SK-N-SH (cell line): ENCODE data around the gene USP46. TPM values are rescaled to one million over a fixed set of nuclear protein-coding genes. Genes with fewer than 3 reads are reported as not detected.
A peak's percentile ranks its signal among the peaks of the same experiment; 100 is the strongest.

Experiments
- CTCF ChIA-PET: fragments of 300-600, 350-600 bp; formaldehyde crosslinking; extraction: SDS; loops from one replicate; lab custom pipeline; 2021; lab: Yijun Ruan, JAX
- POLR2A ChIA-PET: fragments of 350-600 bp; sonication (Branson Sonifier 250); formaldehyde crosslinking; extraction: SDS; loops from one replicate; lab custom pipeline; 2020; ENCODE audit warnings: antibody characterized with exemption, inconsistent platforms; lab: Yijun Ruan, JAX
- DNase-seq: peaks from one replicate; pipeline ENCODE4 v3.0.0; 2012
- H2AFZ ChIP-seq: fragments of 200-600 bp; sonication (generic); 2 replicates; pipeline ENCODE4 v1.8.1; 2016; ENCODE audit warnings: antibody characterized with exemption, mild to moderate bottlenecking, low read depth
- H3F3A ChIP-seq: fragments of 200-600 bp; sonication (generic); replicated peaks from 2 replicates; pipeline ENCODE3; 2016; ENCODE audit warnings: antibody characterized with exemption, mild to moderate bottlenecking; ENCODE audit not compliant: insufficient read depth
- H3K27ac ChIP-seq, 2 experiments: fragments of 200-500 bp in 1 of 2; fragments of 200-600 bp in 1 of 2; sonication (Bioruptor generic) in 1 of 2; sonication (generic), shearing (Covaris generic) in 1 of 2; 2 replicates each; pipeline versions ENCODE4 v1.5.1 to v1.6.1; 2014 to 2016; ENCODE audit warnings: low read depth in 2 of 2, inconsistent platforms in 1 of 2, low read length in 1 of 2, mild to moderate bottlenecking in 1 of 2, mixed read lengths in 1 of 2
- H3K27me3 ChIP-seq: fragments of 200-600 bp; sonication (generic), shearing (Covaris generic); 2 replicates; pipeline ENCODE4 v1.6.1; 2016; ENCODE audit warnings: mixed run types; ENCODE audit not compliant: insufficient read depth
- H3K36me3 ChIP-seq, 2 experiments: fragments of 200-500 bp in 1 of 2; fragments of 200-600 bp in 1 of 2; sonication (Bioruptor generic) in 1 of 2; sonication (generic) in 1 of 2; replicated peaks in 1 of 2; 2 replicates each; pipeline versions ENCODE3 to v1.5.1; 2014 to 2016; ENCODE audit warnings: low read length in 1 of 2, mild to moderate bottlenecking in 1 of 2; ENCODE audit not compliant: insufficient read depth in 2 of 2, control insufficient read depth in 1 of 2
- H3K4me1 ChIP-seq, 2 experiments: fragments of 200-500 bp in 1 of 2; fragments of 200-600 bp in 1 of 2; sonication (Bioruptor generic) in 1 of 2; sonication (generic), shearing (Covaris generic) in 1 of 2; 2 replicates each; pipeline versions ENCODE4 v1.5.1 to v1.6.1; 2014 to 2016; ENCODE audit warnings: low read depth in 1 of 2, low read length in 1 of 2, mixed run types in 1 of 2; ENCODE audit not compliant: insufficient read depth in 2 of 2, control insufficient read depth in 1 of 2
- H3K4me2 ChIP-seq: fragments of 200-600 bp; sonication (generic), shearing (Covaris generic); 2 replicates; pipeline ENCODE4 v1.6.1; 2017; ENCODE audit warnings: mixed run types
- H3K4me3 ChIP-seq, 2 experiments: fragments of 200-500 bp in 1 of 2; fragments of 200-600 bp in 1 of 2; sonication (Bioruptor generic) in 1 of 2; sonication (generic), shearing (Covaris generic) in 1 of 2; 2 replicates each; pipeline versions ENCODE4 v1.5.1 to v1.8.1; 2014 to 2016; ENCODE audit warnings: low read depth in 2 of 2, inconsistent platforms in 1 of 2, low read length in 1 of 2, mild to moderate bottlenecking in 1 of 2, mixed read lengths in 1 of 2, moderate library complexity in 1 of 2
- H3K79me2 ChIP-seq: fragments of 200-600 bp; sonication (generic); 2 replicates; pipeline ENCODE4 v1.8.1; 2017; ENCODE audit warnings: mild to moderate bottlenecking; ENCODE audit not compliant: insufficient read depth
- H3K9ac ChIP-seq: fragments of 200-600 bp; sonication (generic); 2 replicates; pipeline ENCODE4 v1.6.1; 2017; ENCODE audit warnings: mixed run types
- H3K9me2 ChIP-seq: fragments of 200-600 bp; sonication (generic); 2 replicates; pipeline ENCODE4 v1.6.1; 2017; ENCODE audit warnings: mixed run types
- H3K9me3 ChIP-seq: fragments of 200-600 bp; sonication (generic); 2 replicates; pipeline ENCODE4 v1.6.1; 2017; ENCODE audit warnings: mixed run types, mild to moderate bottlenecking, moderate library complexity
- H4K20me1 ChIP-seq: fragments of 200-600 bp; sonication (generic); 2 replicates; pipeline ENCODE4 v1.6.1; 2017; ENCODE audit warnings: mild to moderate bottlenecking, mixed run types; ENCODE audit not compliant: insufficient read depth
- CHD2 ChIP-seq: fragments of 150-350 bp; IDR thresholded peaks from 2 replicates; pipeline ENCODE4 v1.6.1; 2018; ENCODE audit warnings: low read length; ENCODE audit not compliant: partially characterized antibody
- ELF1 ChIP-seq: IDR thresholded peaks from 2 replicates; pipeline ENCODE4 v1.4.0; 2012
- EP300 ChIP-seq, 2 experiments: IDR thresholded peaks; 2 replicates each; pipeline versions ENCODE4 v1.4.0 to v1.6.1; 2012; ENCODE audit warnings: borderline replicate concordance in 1 of 2, low read depth in 1 of 2, low read length in 1 of 2
- FOXJ3 ChIP-seq: sonication (generic); formaldehyde crosslinking; IDR thresholded peaks from 2 replicates; pipeline ENCODE4 v1.5.1; 2020; ENCODE audit warnings: mild to moderate bottlenecking, missing genetic modification reagents
- GATA2 ChIP-seq: sonication (generic); formaldehyde crosslinking; IDR thresholded peaks from 2 replicates; pipeline ENCODE4 v1.5.0; 2020; ENCODE audit warnings: mild to moderate bottlenecking, missing genetic modification reagents
- MEF2A ChIP-seq: IDR thresholded peaks from 2 replicates; pipeline ENCODE4 v1.4.0; 2012; ENCODE audit warnings: low read depth, borderline replicate concordance
- POLR2AphosphoS5 ChIP-seq: IDR thresholded peaks from 2 replicates; pipeline ENCODE4 v1.6.1; 2012; ENCODE audit warnings: low read depth, low read length
- RAD21 ChIP-seq: IDR thresholded peaks from 2 replicates; pipeline ENCODE4 v1.6.1; 2012; ENCODE audit warnings: mild to moderate bottlenecking, low read length
- RXRA ChIP-seq: IDR thresholded peaks from 2 replicates; pipeline ENCODE4 v1.4.0; 2012; ENCODE audit warnings: low read depth, mild to moderate bottlenecking, borderline replicate concordance
- SIN3A ChIP-seq: IDR thresholded peaks from 2 replicates; pipeline ENCODE4 v1.6.1; 2012; ENCODE audit warnings: low read depth, mild to moderate bottlenecking, low read length, moderate library complexity, borderline replicate concordance
- SMC3 ChIP-seq: IDR thresholded peaks from 2 replicates; pipeline ENCODE4 v1.6.1; 2012; ENCODE audit warnings: low read depth, low read length, improper control_type of control experiment
- TEAD4 ChIP-seq: IDR thresholded peaks from 2 replicates; pipeline ENCODE4 v1.4.0; 2012; ENCODE audit warnings: mild to moderate bottlenecking, borderline replicate concordance; ENCODE audit not compliant: insufficient read depth
- WGBS: methylation state at CpG from one replicate; pipeline ENCODE4 v1.1.6; 2017; ENCODE audit warnings: low lambda C conversion rate; 5-methylcytosine and 5-hydroxymethylcytosine counted together
- polyA plus RNA-seq, 3 experiments: library from polyadenylated mRNA; depleted of rRNA; stranded (reverse); fragments of >200 nt; gene quantifications; 2 replicates each; pipeline ENCODE4 v1.2.3, GENCODE V29; 2012
- TF ChIP-seq, protein P1 (sequence below): fragments of 150-350 bp; IDR thresholded peaks from 2 replicates; pipeline ENCODE4 v1.6.1; 2016; ENCODE audit warnings: mild to moderate bottlenecking, low read depth, low read length
- TF ChIP-seq, protein P2 (sequence below): IDR thresholded peaks from 2 replicates; pipeline ENCODE4 v1.4.0; 2012; ENCODE audit warnings: low read depth
- TF ChIP-seq, protein P3 (sequence below): IDR thresholded peaks from 2 replicates; pipeline ENCODE4; 2012

Gene USP46
- polyA plus RNA-seq, 1 of the 3 experiments (the other 2 are of a cell fraction) = 4.5 TPM

DNA sequence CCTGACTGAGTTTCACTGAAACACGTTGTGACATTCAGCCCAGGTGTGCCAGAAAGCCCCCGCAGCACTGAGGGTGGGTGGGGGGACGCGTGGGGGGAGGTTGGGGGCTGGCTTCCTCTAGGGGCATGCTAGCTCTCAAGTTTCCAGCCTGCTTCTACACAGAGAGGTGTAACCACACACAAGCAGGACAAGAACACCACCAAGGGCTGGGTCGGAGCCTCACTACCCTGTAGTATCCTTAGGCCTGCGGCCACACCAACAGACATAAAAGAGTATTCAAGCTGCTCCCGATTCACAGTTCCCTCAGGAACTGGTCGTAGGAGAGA lies 1.8 kb downstream of the USP46 start:
- no peak for TF ChIP-seq TEAD4
- H2AFZ ChIP-seq = no peak overlapping the region
- no peak for DNase-seq
- no peak overlapping the region for H3K4me3 ChIP-seq
- H3K9me2 ChIP-seq = no peaks in the 10 kb centered on the region
- CTCF ChIA-PET = interaction anchor here (0.6 to 3.2 kb wide), 3 partner anchors 30 to 325 kb away, joined by 3 to 9 read pairs (median 3); no protein-coding TSS in a partner anchor
- H3K27me3 ChIP-seq = no peaks in the 10 kb centered on the region
- no peak overlapping the region for H3K9ac ChIP-seq
- H3K9me3 ChIP-seq = no peaks in the 10 kb centered on the region
- H3K4me1 ChIP-seq = peaks cover 8 to 14% of the 10 kb centered on the region in 2 experiments; a peak in 2 of 4 replicates
- no peak overlapping the region for H3K27ac ChIP-seq
- H3K36me3 ChIP-seq = peaks cover 0 to 8% of the 10 kb centered on the region in 2 experiments
- H3K79me2 ChIP-seq = peaks cover 25% of the 10 kb centered on the region
- H3F3A ChIP-seq = no peaks in the 10 kb centered on the region
- H3K4me2 ChIP-seq = peak overlapping the region; percentile 80; the same call in 1 of the 2 replicates
- H4K20me1 ChIP-seq = no peaks in the 10 kb centered on the region
- 82% methylated on average over 5 of the region's 8 CpGs for WGBS
- POLR2A ChIA-PET = interaction anchor here (1.5 kb wide), 1 partner anchor 65 kb away, joined by 5 read pairs; no protein-coding TSS in a partner anchor

DNA sequence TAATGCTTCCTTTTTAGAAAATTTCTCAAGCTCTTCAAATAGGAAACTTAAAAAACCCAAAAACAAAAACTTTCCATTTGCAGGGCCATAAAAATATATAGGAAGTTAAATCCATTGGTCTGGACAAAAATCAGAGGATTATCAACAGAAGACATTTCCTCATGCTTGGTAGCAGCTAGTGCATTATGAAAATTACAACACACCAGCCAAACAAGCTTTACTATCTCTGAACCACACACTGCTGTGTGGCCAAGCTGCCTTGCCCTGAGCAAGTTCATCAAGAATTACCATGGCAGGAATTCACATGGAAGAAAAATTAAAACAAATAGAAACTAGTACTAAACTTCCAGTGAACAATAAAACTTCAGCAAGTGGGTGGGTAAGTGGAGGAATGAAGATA lies 3.6 kb downstream of the USP46 start:
- Histone ChIP-seq H4K20me1 (no peaks in the 10 kb centered on the region), H3K9me2 (no peaks in the 10 kb centered on the region), H3K9ac (no peak overlapping the region), H3K27ac (no peak overlapping the region; a peak in 1 of 4 replicates), H3K4me3 (no peak overlapping the region), H3K4me1 (peaks cover 8 to 14% of the 10 kb centered on the region in 2 experiments; a peak in 2 of 4 replicates), H2AFZ (no peak overlapping the region), H3K36me3 (peaks cover 0 to 4% of the 10 kb centered on the region in 2 experiments), H3K27me3 (no peaks in the 10 kb centered on the region), H3F3A (no peaks in the 10 kb centered on the region), H3K9me3 (no peaks in the 10 kb centered on the region), H3K4me2 (no peak overlapping the region), H3K79me2 (peaks cover 38% of the 10 kb centered on the region)
- TF ChIP-seq, protein P1, sequence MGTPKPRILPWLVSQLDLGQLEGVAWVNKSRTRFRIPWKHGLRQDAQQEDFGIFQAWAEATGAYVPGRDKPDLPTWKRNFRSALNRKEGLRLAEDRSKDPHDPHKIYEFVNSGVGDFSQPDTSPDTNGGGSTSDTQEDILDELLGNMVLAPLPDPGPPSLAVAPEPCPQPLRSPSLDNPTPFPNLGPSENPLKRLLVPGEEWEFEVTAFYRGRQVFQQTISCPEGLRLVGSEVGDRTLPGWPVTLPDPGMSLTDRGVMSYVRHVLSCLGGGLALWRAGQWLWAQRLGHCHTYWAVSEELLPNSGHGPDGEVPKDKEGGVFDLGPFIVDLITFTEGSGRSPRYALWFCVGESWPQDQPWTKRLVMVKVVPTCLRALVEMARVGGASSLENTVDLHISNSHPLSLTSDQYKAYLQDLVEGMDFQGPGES = no peak
- TF ChIP-seq RAD21 = no peak
- no peak for TF ChIP-seq FOXJ3 (CRISPR knock-in tag)
- no peak for TF ChIP-seq MEF2A
- TF ChIP-seq ELF1 = no peak
- TF ChIP-seq SMC3 = no peak
- TF ChIP-seq, protein P2, sequence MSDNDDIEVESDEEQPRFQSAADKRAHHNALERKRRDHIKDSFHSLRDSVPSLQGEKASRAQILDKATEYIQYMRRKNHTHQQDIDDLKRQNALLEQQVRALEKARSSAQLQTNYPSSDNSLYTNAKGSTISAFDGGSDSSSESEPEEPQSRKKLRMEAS = no peak
- TF ChIP-seq, protein P3, sequence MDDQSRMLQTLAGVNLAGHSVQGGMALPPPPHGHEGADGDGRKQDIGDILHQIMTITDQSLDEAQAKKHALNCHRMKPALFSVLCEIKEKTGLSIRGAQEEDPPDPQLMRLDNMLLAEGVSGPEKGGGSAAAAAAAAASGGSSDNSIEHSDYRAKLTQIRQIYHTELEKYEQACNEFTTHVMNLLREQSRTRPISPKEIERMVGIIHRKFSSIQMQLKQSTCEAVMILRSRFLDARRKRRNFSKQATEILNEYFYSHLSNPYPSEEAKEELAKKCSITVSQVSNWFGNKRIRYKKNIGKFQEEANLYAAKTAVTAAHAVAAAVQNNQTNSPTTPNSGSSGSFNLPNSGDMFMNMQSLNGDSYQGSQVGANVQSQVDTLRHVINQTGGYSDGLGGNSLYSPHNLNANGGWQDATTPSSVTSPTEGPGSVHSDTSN = no peak
- no peak for TF ChIP-seq EP300 (IDR thresholded peaks at IDR 0.05; ENCODE audit: borderline replicate concordance in 1 of 2, low read depth in 1 of 2, low read length in 1 of 2)
- no peak for TF ChIP-seq CHD2
- no peak for TF ChIP-seq TEAD4
- no peak for TF ChIP-seq POLR2AphosphoS5
- TF ChIP-seq GATA2 (CRISPR knock-in tag) = no peak
- no peak for TF ChIP-seq RXRA
- TF ChIP-seq SIN3A = no peak
- ChIA-PET CTCF (interaction anchor here (1.0 to 1.4 kb wide), 2 partner anchors 17 to 110 kb away, joined by 3 to 4 read pairs; no protein-coding TSS in a partner anchor), POLR2A (no interaction called here)
- no peak for DNase-seq
